A549 (cell line): ENCODE data around the gene SLC6A3. TPM values are rescaled to one million over a fixed set of nuclear protein-coding genes. Genes with fewer than 3 reads are reported as not detected.

Source experiments
- ATAC-seq, 2 experiments: fragments of 200-7000 bp in 1 of 2; fragments of >200 bp in 1 of 2; cut with Nextera tagmentation in 1 of 2; cut with Tn5 transposase in 1 of 2; 3 replicates each; pipeline versions ENCODE4 v1.8.0 to v1.9.1; 2018 to 2020; ENCODE audit warnings: mild to moderate bottlenecking in 1 of 2, moderate library complexity in 1 of 2
- CTCF ChIA-PET: fragments of 300-600 bp; sonication (Branson Sonifier 250); formaldehyde crosslinking; extraction: SDS; loops from one replicate; lab custom pipeline; 2021; ENCODE audit warnings: antibody characterized with exemption, inconsistent platforms; lab: Yijun Ruan, JAX
- POLR2A ChIA-PET: fragments of 350-600 bp; formaldehyde crosslinking; extraction: SDS; loops from one replicate; lab custom pipeline; 2021; ENCODE audit warnings: antibody characterized with exemption, inconsistent platforms; lab: Yijun Ruan, JAX
- DNase-seq, 2 experiments: peaks; one replicate each; pipeline versions ENCODE4 v3.0.0 to v3.0.0-alpha.2; 2011 to 2016; ENCODE audit warnings: low read depth in 1 of 2, low spot score in 1 of 2
- FAIRE-seq: peaks from 2 replicates; lab custom pipeline; 2011; peaks lifted over from hg19 to GRCh38; lab: Jason Lieb, UNC
- H3K27ac ChIP-seq, 2 experiments: fragments of >200 bp; sonication (Bioruptor Twin); formaldehyde crosslinking; 3 replicates each; pipeline ENCODE4 v1.5.1; 2016 to 2017
- H3K4me1 ChIP-seq: fragments of >200 bp; sonication (Bioruptor Twin); formaldehyde crosslinking; 3 replicates; pipeline ENCODE4 v1.6.1; 2016
- H3K4me2 ChIP-seq: fragments of >200 bp; sonication (Bioruptor Twin); formaldehyde crosslinking; 3 replicates; pipeline ENCODE4 v1.6.1; 2016
- H3K4me3 ChIP-seq: fragments of >200 bp; sonication (Bioruptor Twin); formaldehyde crosslinking; 3 replicates; pipeline ENCODE4 v1.5.1; 2016
- H3K9me3 ChIP-seq: fragments of >200 bp; sonication (Bioruptor Twin); formaldehyde crosslinking; 3 replicates; pipeline ENCODE4 v1.6.1; 2016
- CHD2 ChIP-seq: fragments of 150-350 bp; IDR thresholded peaks from 2 replicates; pipeline ENCODE4 v1.6.1; 2014; ENCODE audit warnings: low read length; ENCODE audit not compliant: partially characterized antibody
- EHMT2 ChIP-seq: fragments of 200-600 bp; sonication (generic); IDR thresholded peaks from 2 replicates; pipeline ENCODE4 v1.6.1; 2016; ENCODE audit warnings: antibody characterized with exemption, low read depth, mild to moderate bottlenecking, moderate library complexity
- EP300 ChIP-seq, 2 experiments: fragments of >200 bp; sonication (Bioruptor Twin); formaldehyde crosslinking; IDR thresholded peaks; 2 replicates in 1 of 2; 3 replicates in 1 of 2; pipeline ENCODE4 v1.6.1; 2016 to 2017
- GATA3 ChIP-seq: IDR thresholded peaks from 2 replicates; pipeline ENCODE4 v1.6.1; 2012; ENCODE audit warnings: borderline replicate concordance
- HOXA7 ChIP-seq: fragments of 250-450 bp; sonication (Bioruptor Pico); IDR thresholded peaks from 2 replicates; pipeline ENCODE4 v1.5.0; 2020; ENCODE audit warnings: mild to moderate bottlenecking, moderate library complexity
- HOXB13 ChIP-seq: fragments of 250-450 bp; sonication (Bioruptor Pico); IDR thresholded peaks from 2 replicates; pipeline ENCODE4 v1.5.0; 2020; ENCODE audit warnings: low read depth, mild to moderate bottlenecking, moderate library complexity
- RARB ChIP-seq: fragments of 250-450 bp; sonication (Bioruptor Pico); IDR thresholded peaks from 2 replicates; pipeline ENCODE4 v1.8.0; 2021; ENCODE audit warnings: mild to moderate bottlenecking, moderate library complexity
- SMC3 ChIP-seq: fragments of >200 bp; sonication (Bioruptor Twin); formaldehyde crosslinking; IDR thresholded peaks from 3 replicates; pipeline ENCODE4 v1.6.1; 2018; ENCODE audit warnings: inconsistent platforms
- SREBF2 ChIP-seq: fragments of 450-650 bp; IDR thresholded peaks from 2 replicates; pipeline ENCODE4 v1.6.1; 2014; ENCODE audit warnings: mild to moderate bottlenecking, moderate library complexity
- ZNF302 ChIP-seq: fragments of 250-450 bp; sonication (Bioruptor Pico); IDR thresholded peaks from 2 replicates; pipeline ENCODE4 v1.9.0; 2021; ENCODE audit warnings: inconsistent platforms, mild to moderate bottlenecking, moderate library complexity
- WGBS: methylation state at CpG from one replicate; pipeline ENCODE4 v1.1.6; 2017; ENCODE audit errors: missing lambda C conversion rate; 5-methylcytosine and 5-hydroxymethylcytosine counted together
- polyA plus RNA-seq, 4 experiments: library from polyadenylated mRNA; depleted of rRNA in 3 of 4; stranded (reverse); fragments of >200 nt; fragmentation: RNase III in 1 of 4; extraction: RNeasy Plus Mini Kit Qiagen cat#74134 plus additional on column Dnase treatment in 1 of 4; gene quantifications; 2 replicates in 3 of 4; 3 replicates in 1 of 4; pipeline ENCODE4 v1.2.3, GENCODE V29; 2011 to 2017
- TF ChIP-seq, protein P1 (sequence below): IDR thresholded peaks from 2 replicates; pipeline ENCODE4 v1.6.1; 2012; ENCODE audit warnings: low read depth, borderline replicate concordance
- TF ChIP-seq, protein P2 (sequence below): IDR thresholded peaks from 2 replicates; pipeline ENCODE4 v1.6.1; 2012
- TF ChIP-seq, protein P3 (sequence below): fragments of >200 bp; sonication (Bioruptor Twin); formaldehyde crosslinking; IDR thresholded peaks from 3 replicates; pipeline ENCODE4 v1.5.1; 2016

Gene SLC6A3
- polyA plus RNA-seq, 2 of the 4 experiments (the other 2 are of a cell fraction), result 0.05 to 0.06 TPM

DNA sequence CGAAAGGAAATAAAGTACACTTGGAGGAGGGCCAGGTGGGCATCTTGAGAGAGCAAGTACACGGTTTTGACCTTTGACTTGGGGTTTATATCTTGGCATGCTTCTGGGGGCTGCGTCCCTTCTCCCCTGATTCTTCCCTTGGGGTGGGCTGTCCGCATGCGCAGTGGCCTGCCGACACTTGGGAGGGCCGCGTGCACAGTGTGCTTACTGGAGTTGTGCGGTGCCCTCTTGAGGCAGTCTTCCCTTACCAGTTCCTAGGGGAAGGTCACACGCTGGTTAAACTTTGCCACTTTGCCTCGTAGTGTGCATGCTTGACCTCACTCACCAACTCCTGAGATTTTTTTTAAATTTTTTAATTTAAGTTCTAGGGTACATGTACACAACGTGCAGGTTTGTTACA lies 96.0 kb downstream of the SLC6A3 start:
- Histone ChIP-seq H3K4me2 (no peak overlapping the region), H3K4me3 (no peak overlapping the region), H3K4me1 (peaks cover 6% of the 10 kb centered on the region; the same call in 1 of the 3 replicates), H3K9me3 (0 out of 3 replicates have a peak, but pooled peaks cover 2% of the 10 kb centered on the region), H3K27ac (no peak overlapping the region)
- FAIRE-seq (no peak), ATAC-seq (peak in 1 of 2 experiments; percentile 34; a peak in 1 of 6 replicates), DNase-seq (peak in 1 of 2 experiments; percentile 29)
- 51% methylated on average over 12 of the region's 12 CpGs for WGBS
- ChIA-PET POLR2A (no interaction called here), CTCF (no interaction called here)
- TF ChIP-seq, protein P1, sequence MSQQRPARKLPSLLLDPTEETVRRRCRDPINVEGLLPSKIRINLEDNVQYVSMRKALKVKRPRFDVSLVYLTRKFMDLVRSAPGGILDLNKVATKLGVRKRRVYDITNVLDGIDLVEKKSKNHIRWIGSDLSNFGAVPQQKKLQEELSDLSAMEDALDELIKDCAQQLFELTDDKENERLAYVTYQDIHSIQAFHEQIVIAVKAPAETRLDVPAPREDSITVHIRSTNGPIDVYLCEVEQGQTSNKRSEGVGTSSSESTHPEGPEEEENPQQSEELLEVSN, result no peak
- TF ChIP-seq ZNF302 (CRISPR knock-in tag) (no peak), RARB (no peak), HOXB13 (CRISPR knock-in tag) (no peak)

DNA sequence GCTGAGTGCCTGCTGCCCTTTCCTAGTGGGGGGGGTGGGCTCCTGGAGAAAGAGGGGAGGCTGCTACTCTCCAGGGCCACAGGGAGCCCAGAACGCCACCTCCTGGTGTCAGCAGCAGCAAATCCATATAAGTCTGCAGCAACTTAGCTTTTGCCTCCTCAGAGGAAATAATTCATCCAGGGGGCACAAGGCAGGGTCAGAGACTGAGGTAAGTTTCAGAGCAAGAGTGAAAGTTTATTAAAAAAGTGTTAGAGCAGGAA lies 96.3 kb downstream of the SLC6A3 start:
- FAIRE-seq (no peak), DNase-seq (no peak), ATAC-seq (no peak)
- WGBS, result 88% methylated on average over 1 of the region's 1 CpG
- Histone ChIP-seq H3K4me2 (no peak overlapping the region), H3K9me3 (0 out of 3 replicates have a peak, but pooled peaks cover 2% of the 10 kb centered on the region), H3K4me3 (no peak overlapping the region), H3K4me1 (peaks cover 7% of the 10 kb centered on the region; the same call in 2 of the 3 replicates), H3K27ac (no peak overlapping the region)
- POLR2A ChIA-PET, result no interaction called here
- no peak for TF ChIP-seq EHMT2
- TF ChIP-seq SREBF2, result no peak
- TF ChIP-seq EP300 (IDR thresholded peaks at IDR 0.05), result no peak
- TF ChIP-seq, protein P2, sequence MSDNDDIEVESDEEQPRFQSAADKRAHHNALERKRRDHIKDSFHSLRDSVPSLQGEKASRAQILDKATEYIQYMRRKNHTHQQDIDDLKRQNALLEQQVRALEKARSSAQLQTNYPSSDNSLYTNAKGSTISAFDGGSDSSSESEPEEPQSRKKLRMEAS, result no peak
- CTCF ChIA-PET, result interaction anchor here (0.9 kb wide), 1 partner anchor 22 kb away, joined by 4 read pairs; no protein-coding TSS in a partner anchor

DNA sequence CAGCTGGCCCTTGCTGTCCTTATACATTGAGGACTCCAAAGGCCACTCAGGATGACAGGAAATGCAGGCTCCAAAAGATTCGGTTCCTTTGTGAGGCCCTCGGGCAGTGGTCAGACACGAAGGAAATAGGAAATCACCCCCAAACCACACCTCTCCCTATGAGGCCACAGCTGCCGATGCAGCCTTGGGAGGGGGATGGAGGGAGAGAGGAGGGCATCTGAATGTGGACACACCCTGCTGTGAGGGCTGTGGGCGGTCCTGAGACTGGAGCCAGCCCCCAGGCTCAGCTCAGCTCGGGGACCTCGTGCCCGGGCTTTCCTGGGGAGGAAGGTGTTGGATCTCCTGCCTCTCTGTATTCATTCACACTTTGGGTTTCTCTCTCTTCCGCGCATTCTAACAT lies 97.7 kb downstream of the SLC6A3 start:
- CTCF ChIA-PET, result interaction anchor here (0.6 to 1.1 kb wide), 4 partner anchors 18 to 179 kb away, joined by 3 read pairs; partner anchors contain the start of gene SLC6A3
- DNase-seq, result no peak
- TF ChIP-seq SMC3, result no peak
- TF ChIP-seq, all 56 proteins: peak for 0
- POLR2A ChIA-PET, result no interaction called here
- Histone ChIP-seq H3K4me2 (no peak overlapping the region), H3K9me3 (0 out of 3 replicates have a peak, but pooled peaks cover 2% of the 10 kb centered on the region), H3K4me3 (no peak overlapping the region), H3K27ac (no peak overlapping the region), H3K4me1 (peaks cover 19% of the 10 kb centered on the region)
- no peak for ATAC-seq
- FAIRE-seq, result no peak
- WGBS, result 76% methylated on average over 10 of the region's 10 CpGs

DNA sequence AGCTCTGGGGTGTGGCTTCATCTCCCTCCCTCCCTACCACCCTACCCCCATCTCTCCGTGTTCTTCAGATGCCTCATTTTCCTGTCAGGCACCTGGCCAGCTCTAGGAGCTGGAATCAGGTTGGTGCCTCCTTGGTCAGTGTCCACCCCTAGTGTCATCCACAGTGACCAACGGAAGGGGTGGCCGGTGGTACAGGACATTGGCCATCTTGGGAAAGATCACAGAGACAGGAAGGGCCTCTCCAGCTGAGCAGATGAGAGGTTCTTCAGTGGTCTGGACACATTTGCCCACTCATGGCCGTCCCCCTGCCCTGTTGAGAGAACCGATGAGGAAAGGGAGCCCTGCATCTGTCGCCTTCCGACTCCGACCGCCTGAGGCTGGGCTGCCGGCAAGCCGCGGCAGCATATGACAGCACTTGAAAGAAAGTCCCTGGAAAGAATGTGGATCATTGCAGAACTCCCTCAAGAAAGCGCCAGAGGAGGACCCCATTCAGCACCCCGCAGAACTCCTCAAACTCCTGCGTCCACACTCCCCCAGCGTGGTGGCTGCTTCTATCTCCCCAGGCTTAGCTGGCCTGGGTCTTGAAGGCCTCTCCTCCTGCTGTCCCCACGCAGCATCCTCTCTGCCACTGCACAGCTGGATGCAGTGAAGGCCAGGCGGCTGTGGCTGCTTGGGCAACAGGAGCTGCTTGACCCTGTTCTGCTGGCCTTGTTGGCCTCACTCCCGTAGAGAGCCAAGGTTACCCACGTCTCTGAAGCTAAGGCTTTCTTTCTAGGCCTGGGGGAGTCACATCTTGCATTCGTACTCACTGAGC lies 98.4 kb downstream of the SLC6A3 start:
- POLR2A ChIA-PET, result no interaction called here
- TF ChIP-seq HOXA7 (CRISPR knock-in tag) (no peak), GATA3 (no peak), CHD2 (no peak)
- TF ChIP-seq, protein P3, sequence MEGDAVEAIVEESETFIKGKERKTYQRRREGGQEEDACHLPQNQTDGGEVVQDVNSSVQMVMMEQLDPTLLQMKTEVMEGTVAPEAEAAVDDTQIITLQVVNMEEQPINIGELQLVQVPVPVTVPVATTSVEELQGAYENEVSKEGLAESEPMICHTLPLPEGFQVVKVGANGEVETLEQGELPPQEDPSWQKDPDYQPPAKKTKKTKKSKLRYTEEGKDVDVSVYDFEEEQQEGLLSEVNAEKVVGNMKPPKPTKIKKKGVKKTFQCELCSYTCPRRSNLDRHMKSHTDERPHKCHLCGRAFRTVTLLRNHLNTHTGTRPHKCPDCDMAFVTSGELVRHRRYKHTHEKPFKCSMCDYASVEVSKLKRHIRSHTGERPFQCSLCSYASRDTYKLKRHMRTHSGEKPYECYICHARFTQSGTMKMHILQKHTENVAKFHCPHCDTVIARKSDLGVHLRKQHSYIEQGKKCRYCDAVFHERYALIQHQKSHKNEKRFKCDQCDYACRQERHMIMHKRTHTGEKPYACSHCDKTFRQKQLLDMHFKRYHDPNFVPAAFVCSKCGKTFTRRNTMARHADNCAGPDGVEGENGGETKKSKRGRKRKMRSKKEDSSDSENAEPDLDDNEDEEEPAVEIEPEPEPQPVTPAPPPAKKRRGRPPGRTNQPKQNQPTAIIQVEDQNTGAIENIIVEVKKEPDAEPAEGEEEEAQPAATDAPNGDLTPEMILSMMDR, result no peak
- peaks cover 19% of the 10 kb centered on the region for H3K4me1 ChIP-seq
- 90% methylated on average over 21 of the region's 21 CpGs for WGBS
- H3K4me2 ChIP-seq, result no peak overlapping the region
- H3K4me3 ChIP-seq, result no peak overlapping the region
- 0 out of 3 replicates have a peak, but pooled peaks cover 2% of the 10 kb centered on the region for H3K9me3 ChIP-seq
- FAIRE-seq (no peak), DNase-seq (no peak), ATAC-seq (no peak)
- CTCF ChIA-PET, result interaction anchor here (0.6 to 1.1 kb wide), 5 partner anchors 18 to 223 kb away, joined by 3 read pairs; partner anchors contain the start of gene SLC6A3
- H3K27ac ChIP-seq, result no peak overlapping the region
